Hypothalamus (tissue), 51 donors: ENCODE results near the gene CACNA1C.

Experiments
- DNase-seq, 51 donors: peaks; one replicate each; lab custom pipeline; 2025; lab: John Stamatoyannopoulos, UW

CACNA1C gene

DNA sequence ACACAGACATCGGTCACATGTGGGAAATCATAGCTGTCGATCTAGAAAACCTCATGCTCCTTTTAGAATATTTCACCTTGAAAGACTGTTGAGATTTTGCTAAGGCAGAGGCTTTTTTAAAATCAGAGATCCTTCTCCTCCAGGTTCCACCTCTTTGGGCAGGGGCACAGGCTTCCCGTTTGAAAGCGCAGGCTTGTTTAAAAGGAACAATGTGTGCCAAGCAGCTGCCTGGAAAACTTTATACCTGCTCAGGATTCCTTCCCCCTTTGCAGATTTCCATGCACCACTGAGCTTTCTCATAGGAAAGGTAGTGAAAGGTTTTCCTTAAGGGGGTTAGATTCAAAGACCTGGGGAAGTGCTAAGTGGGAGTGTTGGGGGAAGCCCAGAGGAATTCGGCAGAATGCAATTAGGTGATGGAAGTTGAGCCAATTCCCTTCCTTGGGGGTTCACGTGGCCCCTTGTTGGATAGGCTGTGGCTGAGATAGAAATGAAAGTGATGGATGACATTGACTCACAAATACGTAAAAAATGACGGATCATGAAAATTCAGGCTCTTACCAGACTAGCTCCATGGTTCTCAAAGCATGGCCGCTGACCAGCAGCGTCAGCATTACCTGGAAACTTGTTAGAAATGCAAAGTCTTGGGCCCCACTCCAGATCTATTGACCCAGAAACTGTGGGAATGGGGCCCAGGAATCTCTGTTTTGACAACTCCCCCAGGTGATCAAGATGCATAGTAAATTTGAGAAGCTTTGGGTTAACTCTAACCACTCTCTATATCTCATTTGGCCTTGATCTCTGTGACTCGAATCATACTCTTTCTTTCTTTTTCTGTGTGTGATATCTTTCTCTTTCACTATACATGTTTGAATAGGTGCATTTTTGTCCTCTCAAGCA, 460.6 kb downstream of the CACNA1C start:
- DNase-seq, result no peak

DNA sequence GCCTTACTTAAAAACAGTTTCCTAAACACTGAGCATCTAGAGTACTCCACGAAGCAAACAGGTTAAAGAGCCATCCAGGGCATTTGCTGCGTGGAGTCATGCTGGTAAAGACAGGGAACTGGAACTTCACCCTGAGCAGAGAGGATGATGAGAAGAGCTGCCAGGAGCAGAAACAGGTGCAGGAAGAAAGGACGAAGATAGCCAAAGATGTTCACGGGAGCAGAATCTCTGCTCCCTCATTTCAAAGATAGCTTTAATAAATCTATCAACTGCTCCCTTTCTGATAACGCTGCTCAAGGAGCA, 461.2 kb downstream of the CACNA1C start:
- no peak for DNase-seq

DNA sequence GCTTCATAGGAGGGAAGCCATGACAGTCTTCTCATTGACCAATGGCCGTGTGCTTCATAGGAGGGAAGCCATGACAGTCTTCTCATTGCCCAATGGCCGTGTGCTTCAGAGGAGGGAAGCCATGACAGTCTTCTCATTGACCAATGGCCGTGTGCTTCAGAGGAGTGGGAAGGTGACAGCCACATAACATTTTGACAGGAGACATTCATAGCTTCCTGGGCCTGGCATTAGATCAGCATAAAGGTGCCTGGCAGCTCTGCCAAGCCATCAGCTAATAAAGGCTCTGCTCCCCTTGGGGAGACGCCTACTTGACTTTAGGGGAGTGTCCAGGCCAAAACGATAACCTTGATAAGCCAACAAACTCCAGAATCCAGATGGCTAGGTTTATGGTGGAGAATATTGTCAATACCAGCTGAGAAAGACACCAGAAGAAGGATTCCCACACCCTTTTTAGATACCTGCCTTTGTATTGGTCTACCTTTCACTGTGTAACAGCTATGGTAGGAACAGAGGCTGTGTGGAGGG, 468.0 kb downstream of the CACNA1C start:
- DNase-seq, result no peak

DNA sequence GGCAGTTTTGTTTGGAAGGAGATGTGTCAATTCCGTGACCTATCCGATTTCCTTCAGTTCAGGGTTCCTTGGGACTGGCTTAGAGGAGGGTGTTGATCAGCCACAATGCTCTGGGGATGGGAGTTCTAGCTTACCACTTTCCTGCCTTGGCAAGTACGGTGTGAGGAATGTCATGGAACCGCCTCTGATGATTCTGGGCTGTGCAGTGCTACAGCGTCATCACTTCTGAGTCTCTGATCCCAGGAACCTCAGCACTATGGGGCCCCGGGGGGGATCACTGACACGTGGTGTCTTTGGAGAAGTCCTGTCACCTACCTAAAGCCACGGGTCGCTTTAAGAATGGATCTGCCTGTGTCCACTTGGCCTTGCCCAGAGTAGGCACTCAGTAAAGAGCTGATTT, 470.5 kb downstream of the CACNA1C start:
- DNase-seq, result no peak

DNA sequence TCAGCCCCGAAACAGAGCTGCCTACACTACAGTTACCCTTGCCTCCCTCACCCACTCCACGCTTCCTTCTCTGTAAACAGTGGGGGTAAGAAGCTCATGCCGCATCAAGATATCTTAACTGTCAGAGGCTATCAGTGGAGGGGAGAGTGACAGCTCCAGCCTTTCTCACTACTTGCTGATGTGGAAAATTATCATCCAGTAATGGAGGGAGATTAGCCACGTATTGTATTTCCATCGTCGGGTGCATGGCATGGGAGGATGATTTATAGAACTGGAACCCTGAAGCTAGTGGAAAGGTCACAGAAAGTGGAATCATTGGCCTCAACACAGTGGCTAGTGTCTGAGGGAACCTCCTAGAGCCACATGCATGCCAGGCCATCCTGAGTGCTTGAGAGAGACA, 471.1 kb downstream of the CACNA1C start:
- DNase-seq, result no peak

DNA sequence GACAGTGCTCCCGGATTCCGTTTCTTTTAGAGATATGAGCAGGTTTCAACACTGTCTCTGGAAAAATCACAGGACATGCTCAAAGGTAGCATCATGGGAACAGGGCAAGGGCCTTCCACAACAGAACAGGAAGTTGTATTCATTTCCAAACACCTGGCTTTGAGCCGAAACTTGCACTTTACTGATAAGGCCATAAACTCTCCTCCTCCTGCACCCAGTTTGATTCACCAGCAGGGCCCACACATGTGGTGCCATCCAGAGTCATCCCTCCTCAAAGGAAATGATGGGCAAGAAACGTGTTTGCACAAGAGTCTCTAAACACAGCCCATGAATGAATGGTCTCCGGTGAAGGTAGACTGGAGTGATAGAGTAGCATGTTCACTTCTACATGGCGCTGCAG, 473.6 kb downstream of the CACNA1C start:
- DNase-seq, result no peak

DNA sequence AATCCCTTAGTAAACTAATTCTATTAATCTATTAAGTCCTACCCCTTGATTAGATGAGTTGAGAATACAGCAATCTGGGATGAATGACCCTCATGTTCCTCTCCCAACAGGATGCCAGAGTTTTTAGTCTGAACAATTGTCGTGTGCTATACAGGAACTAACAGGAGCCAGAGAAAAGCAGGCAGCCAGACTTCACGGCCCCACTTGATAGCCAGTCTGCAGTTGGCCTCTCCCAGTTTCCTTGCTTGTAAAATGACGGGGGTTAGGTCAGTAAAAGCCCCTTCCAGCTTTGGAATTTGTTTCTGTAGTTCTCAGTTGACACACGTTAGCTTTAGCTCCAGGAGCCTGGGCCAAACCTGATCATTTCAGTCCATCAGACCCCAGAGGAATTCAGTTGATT, 475.2 kb downstream of the CACNA1C start:
- no peak for DNase-seq

DNA sequence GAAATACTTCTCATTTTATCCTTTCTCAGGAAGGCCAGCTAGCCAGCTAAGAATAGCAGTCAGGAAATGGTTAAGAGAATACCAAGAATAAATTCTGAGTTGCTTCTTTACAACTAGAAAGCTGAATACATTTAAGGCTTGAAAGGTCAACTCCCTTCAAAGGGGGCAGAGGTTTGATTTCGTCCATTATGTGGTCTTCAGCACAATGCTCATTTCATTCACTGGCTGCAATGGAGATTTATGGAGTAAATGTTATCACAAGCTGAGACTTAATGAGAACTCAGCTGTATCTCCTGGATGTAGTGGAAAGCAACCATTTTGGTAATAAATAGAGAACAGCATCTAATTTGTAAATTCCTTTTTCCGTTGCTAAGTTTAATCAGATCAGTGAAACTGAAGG, 477.0 kb downstream of the CACNA1C start:
- DNase-seq, result no peak

DNA sequence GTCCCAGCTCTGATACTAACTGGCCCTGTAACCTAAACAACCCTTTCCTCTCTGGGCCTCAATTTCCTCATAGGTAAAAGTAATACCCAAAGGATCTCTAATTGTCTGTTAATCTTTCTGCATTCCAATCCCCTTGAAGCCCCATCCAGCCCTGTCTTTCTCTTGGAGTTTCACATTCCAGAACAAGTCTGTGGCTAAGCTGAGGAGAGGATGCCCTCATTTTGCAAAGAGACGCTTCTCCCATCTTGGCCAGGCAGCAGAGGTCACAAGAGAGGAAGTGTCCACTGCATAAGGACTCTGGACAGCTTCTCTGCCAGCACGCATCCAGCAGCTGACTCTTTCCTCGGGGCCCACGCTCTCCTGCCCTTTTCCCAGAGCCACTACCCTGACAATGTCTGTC, 478.6 kb downstream of the CACNA1C start:
- no peak for DNase-seq

DNA sequence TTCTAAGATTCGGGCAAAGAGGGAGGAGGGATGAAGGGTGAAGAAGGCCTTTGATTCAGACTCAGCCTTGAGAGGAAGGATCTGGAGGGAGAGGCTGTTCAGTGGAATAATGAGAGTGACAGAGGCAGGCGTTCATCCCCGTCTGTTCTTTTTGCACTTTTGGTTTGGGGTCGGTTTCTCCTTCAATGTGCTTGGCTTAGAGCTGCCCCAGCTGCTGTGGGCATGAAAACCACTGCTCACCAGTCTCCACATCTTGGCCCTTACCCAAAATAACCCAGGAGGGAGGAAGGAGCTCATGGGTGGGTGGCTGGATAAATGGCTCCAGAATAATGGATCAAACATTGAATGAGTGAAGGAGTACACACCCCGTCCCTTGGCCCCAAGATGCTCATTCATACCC, 480.2 kb downstream of the CACNA1C start:
- DNase-seq, result no peak

DNA sequence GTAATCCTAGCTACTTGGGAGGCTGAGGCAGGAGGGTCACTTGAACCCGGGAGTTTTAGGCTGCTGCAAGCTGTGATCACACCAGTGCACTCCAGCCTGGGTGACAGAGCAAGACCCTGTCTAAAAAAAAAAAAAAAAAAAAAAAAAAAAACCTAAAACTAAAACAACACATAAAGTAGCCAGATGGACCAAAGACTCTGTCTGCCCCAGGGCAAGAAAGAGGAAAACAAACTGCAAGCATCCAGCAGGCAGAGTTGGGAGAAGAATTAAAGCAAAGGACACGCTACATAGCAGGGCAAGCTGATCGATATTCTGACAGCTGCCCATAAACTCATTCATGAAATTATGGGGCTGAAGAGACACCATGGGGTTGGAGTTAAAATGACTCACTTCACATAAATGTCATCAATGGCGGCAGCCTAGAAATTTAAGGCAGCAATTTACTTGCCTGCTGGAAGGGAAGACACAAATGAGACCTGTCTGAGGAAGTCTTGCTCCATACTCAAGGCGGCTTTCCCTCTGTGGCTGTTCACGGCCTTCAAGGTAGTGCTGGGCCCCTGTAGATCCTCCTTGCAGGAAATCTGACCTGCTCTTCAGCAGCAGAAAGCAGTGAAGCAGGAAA, 482.9 kb downstream of the CACNA1C start:
- DNase-seq, result no peak

DNA sequence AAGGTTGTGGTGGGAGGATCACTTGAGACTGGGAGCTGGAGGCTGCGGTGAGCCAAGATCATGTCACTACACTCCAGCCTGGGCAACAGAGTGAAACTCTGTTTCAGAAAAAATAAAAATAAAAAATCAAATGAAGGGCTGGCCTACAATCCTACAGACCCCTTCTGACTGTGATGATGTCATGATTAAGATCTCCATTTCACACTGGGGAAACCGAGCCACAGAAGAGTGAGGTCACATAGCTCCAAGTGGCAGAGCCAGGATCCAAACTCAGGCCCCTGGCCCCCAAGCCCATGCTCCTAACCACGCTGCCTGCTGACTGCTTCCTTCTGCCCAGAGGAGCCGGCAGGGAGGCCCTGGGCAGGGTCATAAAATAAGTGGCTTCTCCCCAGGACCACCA, 483.9 kb downstream of the CACNA1C start:
- DNase-seq, result no peak

DNA sequence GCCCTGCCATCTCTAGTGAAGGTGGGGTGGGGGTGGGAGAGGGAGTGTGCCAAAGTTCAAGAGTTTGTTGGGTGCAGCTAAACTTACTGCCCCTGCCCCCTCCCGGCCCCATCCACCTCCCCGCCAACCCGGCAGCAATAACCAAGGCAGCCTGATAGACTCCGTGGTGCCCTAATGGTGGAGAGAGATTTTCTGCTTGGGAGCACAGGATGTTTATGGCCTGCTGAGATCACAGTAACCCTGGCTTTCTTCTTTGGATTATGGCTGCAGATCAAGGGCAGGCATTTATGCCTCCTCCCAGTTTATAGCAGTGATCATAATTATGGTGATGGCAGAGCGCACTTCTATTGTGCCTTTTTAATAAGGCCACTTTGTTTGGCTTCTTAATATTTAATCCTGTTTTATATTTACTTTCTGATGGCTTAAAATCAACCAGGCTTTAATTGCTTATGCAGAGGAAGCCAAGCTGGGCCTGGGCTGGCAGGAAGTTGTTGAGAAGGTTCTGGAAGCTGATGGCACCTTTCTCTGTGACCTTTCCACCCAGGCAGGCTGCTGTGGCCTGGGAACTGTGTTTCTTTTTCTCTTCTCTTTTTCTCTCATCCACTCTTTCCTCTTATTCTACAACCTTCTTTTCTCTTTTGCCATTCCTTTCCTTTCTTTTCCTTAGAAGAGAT, 485.2 kb downstream of the CACNA1C start:
- DNase-seq, result no peak

DNA sequence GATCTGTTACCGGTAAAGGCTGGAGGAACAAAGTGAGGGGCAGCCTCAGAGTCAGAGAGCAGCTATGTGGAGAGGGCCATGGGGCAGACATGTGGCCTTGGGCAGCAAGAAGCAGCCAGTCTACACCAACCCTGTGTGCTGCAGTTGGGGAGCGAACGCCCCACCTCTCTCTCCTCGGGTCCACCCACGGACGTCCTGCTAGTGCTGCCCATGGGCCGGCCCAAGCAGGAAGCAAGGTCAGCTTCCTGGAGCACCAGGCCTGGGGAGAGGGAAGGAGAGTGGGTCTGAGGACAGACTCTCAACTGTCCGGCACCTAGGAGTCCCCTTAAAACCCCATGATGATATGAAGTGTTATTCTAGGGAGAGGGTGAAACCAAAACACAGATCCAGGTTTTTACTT, 487.2 kb downstream of the CACNA1C start:
- no peak for DNase-seq

DNA sequence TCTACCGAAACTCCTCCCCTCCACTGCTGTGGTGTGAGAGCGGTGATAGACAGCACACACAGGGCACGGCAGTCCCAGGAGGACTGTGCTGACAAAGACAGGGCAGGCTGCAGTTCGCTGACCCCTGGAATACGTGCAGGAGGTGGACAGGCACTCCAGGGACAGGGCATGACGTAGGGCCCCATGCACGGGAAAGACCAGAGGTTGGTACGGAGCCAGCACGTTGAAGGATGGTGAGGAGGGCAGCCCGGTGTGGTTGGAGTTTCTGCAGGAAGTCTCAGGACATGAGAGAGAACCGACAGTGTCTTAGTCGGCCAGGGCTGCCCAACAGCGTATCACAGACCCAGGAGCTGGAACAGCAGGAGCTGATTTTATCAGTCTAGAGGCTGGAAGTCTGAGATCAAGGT, 487.8 kb downstream of the CACNA1C start:
- no peak for DNase-seq

DNA sequence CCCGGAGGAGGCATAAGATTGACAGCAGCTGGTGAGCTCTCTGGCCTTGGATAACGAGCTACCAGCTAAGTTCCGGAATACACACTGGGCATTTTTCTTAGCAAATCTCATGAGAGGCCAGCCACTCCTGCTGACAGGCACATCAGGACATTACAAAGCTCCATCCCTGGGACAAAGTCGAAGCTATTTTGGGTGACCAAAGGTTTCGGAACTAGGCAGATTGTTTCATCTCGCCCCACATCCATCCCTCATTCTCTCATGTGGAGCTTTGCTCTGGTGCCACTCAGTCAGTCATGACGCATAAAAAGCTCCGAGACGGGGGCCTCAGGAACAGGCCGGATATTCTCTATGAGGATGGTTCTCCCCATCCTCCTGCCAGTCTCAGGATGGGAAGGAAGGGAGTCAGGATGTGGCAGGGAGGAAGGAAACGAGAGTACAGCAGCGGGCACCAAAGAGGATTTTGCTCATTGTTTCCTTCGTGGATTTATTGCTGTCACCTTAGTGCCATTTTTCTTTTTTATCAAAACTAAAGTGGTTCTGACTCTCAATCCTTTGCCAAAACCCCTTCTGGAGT, 488.9 kb downstream of the CACNA1C start:
- no peak for DNase-seq

DNA sequence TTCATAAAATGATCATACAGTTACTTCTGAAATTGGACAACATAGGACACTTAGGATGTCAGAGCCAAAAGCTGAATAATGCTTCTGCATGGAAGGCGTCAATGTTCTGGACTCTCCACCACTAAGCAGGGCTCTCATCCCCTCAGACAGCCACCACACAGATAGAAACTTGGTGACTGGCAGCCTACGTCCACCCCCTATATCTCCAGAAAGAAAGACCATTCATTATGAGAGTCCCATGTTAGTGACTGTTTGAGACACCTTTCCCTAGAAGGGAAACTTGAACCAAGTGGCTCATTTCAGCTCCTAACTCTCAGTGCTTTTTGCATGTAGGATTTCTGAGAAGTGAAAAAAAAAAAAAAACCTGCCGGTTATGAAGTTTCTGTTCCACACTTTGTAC, 491.0 kb downstream of the CACNA1C start:
- DNase-seq, result no peak

DNA sequence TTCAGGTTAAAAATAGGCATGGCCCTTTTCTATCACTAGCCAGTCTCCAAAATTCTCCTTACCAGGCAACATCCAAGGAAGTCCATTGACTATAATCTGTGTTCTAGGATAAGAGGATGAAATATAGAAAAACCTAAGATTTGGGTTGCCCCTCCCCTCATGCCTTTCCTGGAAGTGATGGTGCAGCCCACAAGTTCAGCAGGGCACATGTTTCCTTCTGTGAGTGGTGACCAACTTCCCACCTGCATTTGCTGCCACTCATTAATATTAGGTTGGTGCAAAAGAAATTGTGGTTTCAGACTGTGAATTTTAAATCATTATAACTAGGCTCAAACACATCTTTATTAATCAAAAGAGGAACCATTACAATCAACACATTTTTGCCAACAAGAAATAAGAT, 491.4 kb downstream of the CACNA1C start:
- DNase-seq, result no peak

DNA sequence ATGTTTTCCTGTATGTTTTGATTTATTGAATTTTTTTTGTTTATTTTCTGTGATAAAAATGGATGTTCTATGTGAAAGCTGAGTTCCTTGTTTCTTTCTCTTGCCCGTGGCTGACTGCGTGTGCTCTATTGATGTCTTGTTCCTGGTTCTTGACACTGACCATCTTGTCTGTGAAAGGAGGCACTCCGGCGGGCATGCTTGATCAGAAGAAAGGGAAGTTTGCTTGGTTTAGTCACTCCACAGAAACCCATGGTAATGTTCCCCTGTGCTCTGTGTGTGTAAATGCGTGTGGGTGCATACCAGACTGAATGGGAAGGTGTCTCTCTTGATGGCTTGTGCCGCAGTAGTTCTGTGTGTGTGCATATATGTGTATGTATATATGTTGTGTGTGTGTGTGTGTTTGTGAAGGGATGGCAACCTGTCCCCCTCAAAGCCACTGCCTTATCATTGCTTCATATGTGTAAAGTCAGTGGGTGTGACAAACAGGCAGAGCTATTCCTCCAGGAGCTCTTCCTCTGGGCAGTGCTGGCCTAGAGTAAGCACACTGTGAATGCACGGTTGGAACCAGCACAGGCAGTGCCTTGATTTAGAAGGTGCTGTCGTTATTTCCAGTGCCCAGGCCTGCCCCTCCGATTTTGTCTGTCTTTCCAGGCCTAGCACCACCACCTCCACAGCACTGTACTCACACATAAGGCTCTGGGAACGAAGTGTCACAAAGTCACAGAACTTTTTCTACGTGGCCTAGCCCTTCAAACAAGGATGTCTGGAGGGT, 494.7 kb downstream of the CACNA1C start:
- peak in 2 of 51 donors; percentile 4 to 15 for DNase-seq

DNA sequence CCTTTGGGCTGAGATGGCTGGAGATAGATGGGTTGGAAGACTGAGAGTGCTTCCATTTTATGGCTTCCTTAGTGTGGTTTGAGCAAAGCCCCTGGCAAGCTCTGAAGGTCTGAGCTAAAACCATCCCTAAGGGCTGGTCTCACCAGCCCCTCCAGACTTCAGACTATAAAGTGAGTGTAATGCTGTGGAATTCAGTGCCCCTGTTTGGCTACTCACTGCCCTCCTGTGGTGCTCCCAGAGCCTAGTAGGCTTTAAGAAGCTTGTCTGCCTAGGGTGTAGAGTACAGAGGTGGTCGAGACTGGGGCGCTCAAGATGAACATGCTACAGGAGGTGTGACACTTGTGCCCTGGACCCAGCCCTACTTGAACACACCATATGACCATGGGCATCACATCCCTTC, 495.3 kb downstream of the CACNA1C start:
- DNase-seq, result no peak
